ENCODE results near the gene KIAA1549. TPM values are rescaled to one million over a fixed set of nuclear protein-coding genes. Genes with fewer than 3 reads are reported as not detected.

KIAA1549 gene
- total RNA-seq, 1 experiment from 2014 or later, result 14.1 TPM

DNA sequence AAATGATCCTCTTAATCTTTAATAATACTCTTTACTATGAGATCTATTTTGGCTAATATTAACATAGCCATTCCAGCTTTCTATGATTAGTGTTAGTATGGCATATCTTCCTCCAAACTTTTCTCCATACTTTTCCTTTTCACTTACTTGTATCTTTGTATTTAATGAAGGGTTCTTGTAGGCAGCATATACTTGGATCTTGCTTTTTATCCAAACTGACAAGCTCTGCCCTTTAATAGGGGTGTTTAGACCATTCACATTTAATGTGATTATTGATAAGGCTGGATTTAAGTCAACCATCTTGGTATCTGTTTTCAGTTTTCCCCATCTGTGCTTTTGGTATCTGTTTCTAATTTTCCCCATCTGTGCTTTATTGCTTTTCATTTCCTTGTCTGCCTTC, 123.5 kb downstream of the KIAA1549 start:
- H3K36me3 ChIP-seq (ENCODE audit: control insufficient read depth, insufficient read depth, low read length), result no peaks in the 10 kb centered on the region
- intact Hi-C loops (cut with micrococcal nuclease; ENCODE audit: unreplicated experiment) (no loop called here), in situ Hi-C loops (cut with HindIII; ENCODE audit: low pct_unique_long_range_greater_than_20kb, low sequenced_read_pairs) (no loop called here)
- H3K4me3 ChIP-seq (ENCODE audit: low read depth in 2 of 2, low read length in 2 of 2), result no peak overlapping the region
- BruUV-seq (replicated peaks), result no TSS peak
- DNase-seq (ENCODE audit: low read depth, low spot score), result no peak
- H3K27ac ChIP-seq (ENCODE audit: low read length), result no peak overlapping the region
- ChIA-PET POLR2A (interaction anchor here (0.7 kb wide), 1 partner anchor 1450 kb away, joined by 3 read pairs; no protein-coding TSS in a partner anchor), CTCF (no interaction called here)
- H3K27me3 ChIP-seq (ENCODE audit: control insufficient read depth, insufficient read depth, low read length), result no peaks in the 10 kb centered on the region
- no peak for ATAC-seq
- no peaks in the 10 kb centered on the region for H3K4me1 ChIP-seq (ENCODE audit: control insufficient read depth, insufficient read depth, low read length)
- no peaks in the 10 kb centered on the region for H3K9me3 ChIP-seq (ENCODE audit: control insufficient read depth, insufficient read depth, low read depth, low read length)
- TF ChIP-seq SIN3A (IDR thresholded peaks at IDR 0.05; ENCODE audit: borderline replicate concordance, insufficient read depth, low read depth, low read length), result no peak
- TF ChIP-seq, protein P1, sequence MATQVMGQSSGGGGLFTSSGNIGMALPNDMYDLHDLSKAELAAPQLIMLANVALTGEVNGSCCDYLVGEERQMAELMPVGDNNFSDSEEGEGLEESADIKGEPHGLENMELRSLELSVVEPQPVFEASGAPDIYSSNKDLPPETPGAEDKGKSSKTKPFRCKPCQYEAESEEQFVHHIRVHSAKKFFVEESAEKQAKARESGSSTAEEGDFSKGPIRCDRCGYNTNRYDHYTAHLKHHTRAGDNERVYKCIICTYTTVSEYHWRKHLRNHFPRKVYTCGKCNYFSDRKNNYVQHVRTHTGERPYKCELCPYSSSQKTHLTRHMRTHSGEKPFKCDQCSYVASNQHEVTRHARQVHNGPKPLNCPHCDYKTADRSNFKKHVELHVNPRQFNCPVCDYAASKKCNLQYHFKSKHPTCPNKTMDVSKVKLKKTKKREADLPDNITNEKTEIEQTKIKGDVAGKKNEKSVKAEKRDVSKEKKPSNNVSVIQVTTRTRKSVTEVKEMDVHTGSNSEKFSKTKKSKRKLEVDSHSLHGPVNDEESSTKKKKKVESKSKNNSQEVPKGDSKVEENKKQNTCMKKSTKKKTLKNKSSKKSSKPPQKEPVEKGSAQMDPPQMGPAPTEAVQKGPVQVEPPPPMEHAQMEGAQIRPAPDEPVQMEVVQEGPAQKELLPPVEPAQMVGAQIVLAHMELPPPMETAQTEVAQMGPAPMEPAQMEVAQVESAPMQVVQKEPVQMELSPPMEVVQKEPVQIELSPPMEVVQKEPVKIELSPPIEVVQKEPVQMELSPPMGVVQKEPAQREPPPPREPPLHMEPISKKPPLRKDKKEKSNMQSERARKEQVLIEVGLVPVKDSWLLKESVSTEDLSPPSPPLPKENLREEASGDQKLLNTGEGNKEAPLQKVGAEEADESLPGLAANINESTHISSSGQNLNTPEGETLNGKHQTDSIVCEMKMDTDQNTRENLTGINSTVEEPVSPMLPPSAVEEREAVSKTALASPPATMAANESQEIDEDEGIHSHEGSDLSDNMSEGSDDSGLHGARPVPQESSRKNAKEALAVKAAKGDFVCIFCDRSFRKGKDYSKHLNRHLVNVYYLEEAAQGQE (IDR thresholded peaks at IDR 0.05; ENCODE audit: insufficient read depth in 1 of 2, low read depth in 2 of 2, low read length in 1 of 2), result no peak
- no peak for TF ChIP-seq TCF7L2 (IDR thresholded peaks at IDR 0.05; ENCODE audit: low read depth, low read length)
- no peak for TF ChIP-seq POLR2AphosphoS5 (IDR thresholded peaks at IDR 0.05; ENCODE audit: low read depth, low read length)
- TF ChIP-seq, protein P2, sequence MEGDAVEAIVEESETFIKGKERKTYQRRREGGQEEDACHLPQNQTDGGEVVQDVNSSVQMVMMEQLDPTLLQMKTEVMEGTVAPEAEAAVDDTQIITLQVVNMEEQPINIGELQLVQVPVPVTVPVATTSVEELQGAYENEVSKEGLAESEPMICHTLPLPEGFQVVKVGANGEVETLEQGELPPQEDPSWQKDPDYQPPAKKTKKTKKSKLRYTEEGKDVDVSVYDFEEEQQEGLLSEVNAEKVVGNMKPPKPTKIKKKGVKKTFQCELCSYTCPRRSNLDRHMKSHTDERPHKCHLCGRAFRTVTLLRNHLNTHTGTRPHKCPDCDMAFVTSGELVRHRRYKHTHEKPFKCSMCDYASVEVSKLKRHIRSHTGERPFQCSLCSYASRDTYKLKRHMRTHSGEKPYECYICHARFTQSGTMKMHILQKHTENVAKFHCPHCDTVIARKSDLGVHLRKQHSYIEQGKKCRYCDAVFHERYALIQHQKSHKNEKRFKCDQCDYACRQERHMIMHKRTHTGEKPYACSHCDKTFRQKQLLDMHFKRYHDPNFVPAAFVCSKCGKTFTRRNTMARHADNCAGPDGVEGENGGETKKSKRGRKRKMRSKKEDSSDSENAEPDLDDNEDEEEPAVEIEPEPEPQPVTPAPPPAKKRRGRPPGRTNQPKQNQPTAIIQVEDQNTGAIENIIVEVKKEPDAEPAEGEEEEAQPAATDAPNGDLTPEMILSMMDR (IDR thresholded peaks at IDR 0.05), result no peak

GRCh38 chr7:138854115-138854645, 127.0 kb downstream of the KIAA1549 start:
- no TSS peak for BruUV-seq (replicated peaks)

More at GRCh38 chr7:138854115-138854645, 127.0 kb downstream of the KIAA1549 start:
- ChIA-PET CTCF (no interaction called here), POLR2A (no interaction called here)
- no peaks in the 10 kb centered on the region for H3K9me3 ChIP-seq (ENCODE audit: control insufficient read depth, insufficient read depth, low read depth, low read length)
- TF ChIP-seq TCF7L2 (IDR thresholded peaks at IDR 0.05; ENCODE audit: low read depth, low read length) (no peak), SIN3A (IDR thresholded peaks at IDR 0.05; ENCODE audit: borderline replicate concordance, insufficient read depth, low read depth, low read length) (no peak), POLR2AphosphoS5 (IDR thresholded peaks at IDR 0.05; ENCODE audit: low read depth, low read length) (no peak)
- TF ChIP-seq, protein P2 (IDR thresholded peaks at IDR 0.05), result no peak
- TF ChIP-seq, protein P1 (IDR thresholded peaks at IDR 0.05; ENCODE audit: insufficient read depth in 1 of 2, low read depth in 2 of 2, low read length in 1 of 2), result no peak
- H3K4me1 ChIP-seq (ENCODE audit: control insufficient read depth, insufficient read depth, low read length), result no peaks in the 10 kb centered on the region
- intact Hi-C loops (cut with micrococcal nuclease; ENCODE audit: unreplicated experiment), result no loop called here
- H3K27ac ChIP-seq (ENCODE audit: low read length), result no peak overlapping the region
- no peak overlapping the region for H3K4me3 ChIP-seq (ENCODE audit: low read depth in 2 of 2, low read length in 2 of 2)
- ATAC-seq (no peak), DNase-seq (ENCODE audit: low read depth, low spot score) (no peak)
- H3K27me3 ChIP-seq (ENCODE audit: control insufficient read depth, insufficient read depth, low read length), result no peaks in the 10 kb centered on the region
- no peaks in the 10 kb centered on the region for H3K36me3 ChIP-seq (ENCODE audit: control insufficient read depth, insufficient read depth, low read length)
- in situ Hi-C loops (cut with HindIII; ENCODE audit: low pct_unique_long_range_greater_than_20kb, low sequenced_read_pairs), result no loop called here
